SK-MEL-5 (cell line): ENCODE data around the gene KCNQ1OT1. TPM values are rescaled to one million over a fixed set of nuclear protein-coding genes. Genes with fewer than 3 reads are reported as not detected.

Source experiments
- DNase-seq: peaks from one replicate; pipeline ENCODE4 v3.0.0-alpha.2; 2016; ENCODE audit warnings: low read depth, low spot score
- in situ Hi-C: cut with HindIII; loops from 2 replicates; pipeline ENCODE4 v1.10.0; 2016; ENCODE audit warnings: low sequenced_read_pairs, high pct_unique_total_duplicates, low pct_unique_long_range_greater_than_20kb
- total RNA-seq: library from RNA; depleted of rRNA; stranded (reverse); fragments of >200 nt; shearing (Covaris generic); gene quantifications from 2 replicates; pipeline ENCODE4 v1.2.3, GENCODE V29; 2014

KCNQ1OT1 gene
- total RNA-seq, 1 experiment from 2014 or later = 0.48 TPM

GRCh38 chr11:2694995-2695939 lies 4.5 kb downstream of the KCNQ1OT1 start:
- in situ Hi-C loops = no loop called here
- no peak for DNase-seq

- DNase-seq = no peak
- in situ Hi-C loops = no loop called here
Observed at GRCh38 chr11:2694495-2694894, 5.3 kb downstream of the KCNQ1OT1 start.

- in situ Hi-C loops = no loop called here
Observed at GRCh38 chr11:2693271-2694261, 6.2 kb downstream of the KCNQ1OT1 start.

GRCh38 chr11:2691991-2692875 lies 7.6 kb downstream of the KCNQ1OT1 start:
- in situ Hi-C loops = no loop called here
- no peak for DNase-seq

More at GRCh38 chr11:2693271-2694261, 6.2 kb downstream of the KCNQ1OT1 start:
- peak; percentile 37 for DNase-seq

DNA sequence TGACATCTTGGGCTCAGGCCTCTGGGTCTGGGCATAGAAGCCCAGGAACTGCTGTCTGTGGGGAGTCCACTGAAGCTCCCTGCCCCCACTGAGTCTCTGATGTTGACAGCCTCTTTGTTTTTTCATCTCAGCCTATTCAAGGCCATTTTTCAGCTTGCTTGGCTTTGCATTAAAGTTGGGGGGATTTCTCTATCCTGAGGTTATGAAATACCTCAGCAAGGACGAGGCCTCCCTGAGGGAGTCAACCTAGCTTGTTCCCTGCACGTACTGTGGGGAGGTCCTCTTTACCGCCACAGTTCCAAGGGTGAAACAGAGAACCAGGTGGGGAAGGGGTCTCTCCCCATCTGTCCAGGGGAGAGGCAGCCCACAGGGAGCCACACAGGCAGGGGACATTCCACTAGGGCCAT lies 8.4 kb downstream of the KCNQ1OT1 start:
- in situ Hi-C loops = no loop called here
- DNase-seq = no peak

DNA sequence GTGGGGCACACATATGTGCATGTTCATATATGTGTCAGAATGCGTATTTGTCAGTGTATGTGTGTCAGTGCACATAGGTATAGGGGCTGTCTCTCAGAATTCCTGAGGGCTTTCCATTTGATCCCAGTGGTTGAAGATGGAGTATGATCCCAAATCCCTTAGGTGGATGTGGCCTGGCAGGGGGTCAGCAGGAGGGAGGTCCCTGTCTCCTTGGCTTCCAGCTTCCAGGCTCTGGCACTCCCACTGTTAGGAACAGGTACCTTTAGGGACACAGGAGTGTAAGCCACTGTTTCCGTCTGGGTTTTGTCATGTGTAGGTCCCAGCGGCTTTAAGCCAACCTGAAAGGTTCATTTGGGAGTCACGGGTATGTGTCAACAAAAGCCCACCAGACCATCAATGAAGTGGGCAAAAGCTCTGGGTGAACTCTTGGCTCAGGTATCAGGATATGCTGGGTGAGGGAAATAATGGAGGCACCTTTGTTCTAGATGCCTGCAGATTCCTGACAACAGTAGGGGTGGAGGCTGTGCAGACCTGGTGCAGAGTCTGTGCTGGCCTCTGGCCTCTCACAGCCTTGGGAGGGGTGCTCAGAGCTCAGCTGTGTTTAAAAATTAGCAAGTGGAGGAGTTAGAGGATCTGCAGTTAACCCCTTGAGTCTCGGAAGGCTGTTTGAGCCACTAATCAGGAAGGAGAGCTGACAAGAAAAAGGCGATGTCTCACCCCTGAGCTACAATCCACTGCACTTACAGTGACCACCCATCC lies 9.0 kb downstream of the KCNQ1OT1 start:
- in situ Hi-C loops = no loop called here
- DNase-seq = no peak

DNA sequence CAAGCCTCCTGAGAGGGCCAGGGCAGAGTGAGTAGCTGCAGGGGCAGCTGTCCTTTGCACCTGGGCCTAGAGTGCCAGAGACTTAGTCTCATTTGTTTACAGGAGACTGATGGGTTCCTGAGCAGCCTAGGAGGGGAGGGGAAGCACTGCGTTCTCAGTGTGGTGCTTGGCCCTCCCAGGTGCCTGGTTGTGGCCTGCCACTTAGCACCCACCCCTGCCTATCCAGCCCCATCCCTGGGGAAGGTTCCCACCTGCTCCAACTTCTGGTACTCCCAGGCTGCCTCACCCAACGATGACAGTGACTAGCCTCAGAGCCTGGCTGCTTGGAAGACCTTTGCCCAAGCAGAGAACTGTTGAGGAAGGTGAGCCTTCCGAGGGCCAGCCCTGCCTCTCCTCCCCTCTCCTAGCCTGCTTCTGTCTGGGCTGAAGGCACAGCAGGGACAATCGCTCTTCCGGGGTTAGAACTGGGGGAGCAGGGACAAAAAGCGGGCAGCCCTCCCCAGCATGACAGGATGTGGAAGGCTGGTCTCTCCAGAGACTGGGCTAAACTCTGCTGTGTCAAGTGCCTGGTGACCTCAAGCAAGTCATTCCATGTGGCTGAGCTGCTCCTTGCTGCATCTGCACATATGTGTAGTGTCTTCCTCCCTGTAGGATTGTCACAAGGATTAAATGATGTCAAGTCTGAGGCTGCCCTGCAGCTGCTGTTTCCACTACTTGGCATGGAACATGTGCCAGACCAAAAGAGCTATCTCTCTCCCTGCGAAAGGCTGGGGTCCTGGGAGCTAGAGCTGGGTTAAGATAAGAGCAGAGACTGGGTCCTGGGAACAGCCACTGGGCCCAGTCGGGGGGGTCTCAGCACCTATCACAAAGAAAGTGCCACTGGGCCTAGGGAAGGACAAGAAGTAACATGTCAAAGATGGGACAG lies 9.9 kb downstream of the KCNQ1OT1 start:
- in situ Hi-C loops = no loop called here

GRCh38 chr11:2688381-2689231 lies 11.2 kb downstream of the KCNQ1OT1 start:
- DNase-seq = no peak
- in situ Hi-C loops = no loop called here

More for the DNA sequence above, 9.9 kb downstream of the KCNQ1OT1 start:
- DNase-seq = no peak

DNA sequence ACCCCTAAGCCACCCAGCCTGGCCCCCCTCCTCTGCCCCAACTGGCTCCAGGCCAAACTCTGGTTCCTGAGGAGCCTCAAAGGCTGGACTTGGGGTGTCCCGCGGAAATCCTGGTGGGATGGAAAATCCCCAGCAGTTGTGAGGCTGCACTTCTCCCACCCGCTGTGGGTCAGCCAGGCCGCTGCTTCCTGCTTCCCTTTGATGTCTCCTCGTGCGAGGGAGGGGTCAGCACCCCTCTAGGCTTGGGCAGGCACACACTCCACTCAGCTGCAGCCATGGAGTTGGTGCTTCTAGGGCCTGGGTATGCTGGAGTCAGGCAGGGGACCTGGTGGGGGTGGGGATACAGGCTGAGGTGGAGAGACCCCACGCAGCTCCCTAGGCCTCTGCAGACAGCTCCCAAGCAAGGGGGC lies 12.0 kb downstream of the KCNQ1OT1 start:
- no peak for DNase-seq
- in situ Hi-C loops = no loop called here

DNA sequence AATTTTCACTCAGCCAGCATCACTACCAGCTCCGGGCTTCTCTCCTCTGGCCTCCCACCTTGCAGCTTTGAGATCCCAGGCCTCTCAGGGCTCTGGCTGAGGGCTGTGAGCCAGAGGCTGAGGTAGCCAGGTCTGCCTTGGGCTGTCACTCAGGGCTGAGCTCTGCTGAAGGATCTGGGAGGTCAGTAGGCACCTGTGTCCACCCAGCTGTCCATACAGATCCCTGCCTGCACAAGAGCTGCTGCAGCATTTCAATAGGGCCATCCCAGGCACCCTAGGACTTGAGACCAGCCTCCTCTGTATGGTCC lies 12.6 kb downstream of the KCNQ1OT1 start:
- DNase-seq = no peak
- in situ Hi-C loops = no loop called here

- DNase-seq = no peak
- in situ Hi-C loops = no loop called here
Observed at GRCh38 chr11:2686360-2687222, 13.2 kb downstream of the KCNQ1OT1 start.

- no peak for DNase-seq
- in situ Hi-C loops = no loop called here
Observed at GRCh38 chr11:2685566-2686359, 14.0 kb downstream of the KCNQ1OT1 start.

DNA sequence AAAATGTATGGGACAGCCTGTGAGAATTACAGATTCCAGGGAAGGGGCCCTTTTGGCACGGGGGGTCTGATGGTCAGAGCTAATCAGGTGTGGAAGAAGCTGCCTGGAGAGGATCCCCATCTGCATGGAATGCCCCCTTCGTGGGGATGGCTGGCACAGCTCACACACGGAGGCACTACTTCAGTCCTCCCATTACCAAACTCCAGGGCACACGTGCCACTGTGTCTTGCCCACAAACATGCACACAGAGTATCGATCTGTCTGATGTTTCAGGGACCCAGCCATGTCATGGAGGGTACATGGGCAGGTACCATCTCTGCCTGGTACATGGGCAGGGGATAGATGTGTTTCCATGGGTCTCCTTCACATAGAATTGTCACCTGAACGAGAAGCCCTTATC lies 14.7 kb downstream of the KCNQ1OT1 start:
- no peak for DNase-seq
- in situ Hi-C loops = no loop called here
